H1 (cell line): Measurements from ENCODE around the gene OBI1. TPM values are rescaled to one million over a fixed set of nuclear protein-coding genes. Genes with fewer than 3 reads are reported as not detected.
A peak's percentile ranks its signal among the peaks of the same experiment; 100 is the strongest.

Source experiments
- NANOG ChIP-seq: IDR thresholded peaks from 2 replicates; pipeline ENCODE4 v1.6.1; 2011; ENCODE audit warnings: low read length, low read depth, mild to moderate bottlenecking, inconsistent platforms; ENCODE audit not compliant: insufficient read depth, poor library complexity, severe bottlenecking
- polyA plus RNA-seq, 7 experiments: library from polyadenylated mRNA; depleted of rRNA in 3 of 7; stranded (reverse) in 5 of 7; unstranded in 2 of 7; fragments of >200 nt in 5 of 7; fragments of 200-250 nt in 2 of 7; gene quantifications; 1 replicate in 5 of 7; 2 replicates in 1 of 7; 4 replicates in 1 of 7; pipeline versions ENCODE4 v1.2.1 to v1.2.3, GENCODE V29; 2011 to 2013; ENCODE audit warnings: missing spikeins in 2 of 7, mixed read lengths in 2 of 7
- total RNA-seq: library from RNA; stranded (reverse); fragmentation: NEBNext Ultra II Directional; extraction: Animal tissue kit (Norgen Biotek cat#: 25700); gene quantifications from 2 replicates; pipeline ENCODE4 v1.2.1, GENCODE V29; 2021

The OBI1 gene
- total and polyA plus RNA-seq, 2 of the 8 experiments (the other 6 are each of a cell fraction or from before 2014, with no cell fraction given), result 7.1 to 14.3 TPM

- peak; percentile 33 for TF ChIP-seq NANOG
Observed at GRCh38 chr13:78657699-78658629, 991 bp downstream of the OBI1 start (continued).
